GM21381 (cell line): Measurements from ENCODE around the gene POLK.
"Not testable (repeated sequence)": the region's sequence is repeated elsewhere in the genome, so short reads cannot be mapped to it uniquely, and the experiment has no call there.

Source experiments
- ATAC-seq: cut with Tn5 transposase; IDR thresholded peaks from one replicate; pipeline ENCODE4 v1.9.1; 2021; ENCODE audit warnings: mild to moderate bottlenecking, moderate library complexity; ENCODE audit not compliant: unreplicated experiment

Gene POLK

DNA sequence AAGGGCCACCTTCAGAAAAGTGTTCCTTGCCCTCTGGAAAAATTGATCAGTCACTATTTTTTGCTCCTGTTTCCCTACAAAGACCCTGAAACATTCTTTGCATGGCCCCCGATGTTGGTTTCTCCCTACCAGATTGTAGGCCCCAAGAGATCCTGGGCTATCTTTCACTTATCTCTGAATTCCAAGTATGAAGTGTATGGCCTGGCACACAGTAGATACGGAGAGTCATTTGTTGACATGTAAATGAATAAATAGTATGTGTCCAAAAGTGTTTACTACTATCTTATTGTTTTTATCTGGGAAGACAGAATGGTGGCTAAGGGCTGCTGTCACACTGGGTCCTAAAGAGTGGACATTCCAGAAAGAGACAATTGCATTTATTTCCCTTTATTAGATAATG lies 92.1 kb downstream of the POLK start:
- ATAC-seq, result no peak

- not testable (repeated sequence) for ATAC-seq
Measured at GRCh38 chr5:75607341-75607740, 95.7 kb downstream of the POLK start.

DNA sequence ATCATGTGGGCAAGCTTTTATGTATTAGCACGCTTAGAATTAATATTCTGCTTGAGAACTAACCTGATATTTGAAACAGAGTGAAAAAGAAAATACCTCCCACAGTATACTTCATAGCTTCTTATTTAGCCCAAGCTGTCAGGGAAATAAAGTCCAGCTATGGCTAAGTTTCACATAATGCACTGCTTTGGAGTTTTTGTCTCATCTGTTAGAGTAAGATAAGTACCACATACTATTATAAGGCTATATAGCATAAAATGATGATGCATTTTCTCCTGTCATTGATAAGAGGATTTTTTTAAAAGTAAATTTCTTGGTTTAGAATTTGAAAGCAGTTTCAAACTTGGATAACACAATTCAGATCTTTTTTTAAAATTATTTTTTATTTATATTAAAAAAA lies 97.2 kb downstream of the POLK start:
- no peak for ATAC-seq

GRCh38 chr5:75610201-75610600 lies 98.5 kb downstream of the POLK start:
- no peak for ATAC-seq

DNA sequence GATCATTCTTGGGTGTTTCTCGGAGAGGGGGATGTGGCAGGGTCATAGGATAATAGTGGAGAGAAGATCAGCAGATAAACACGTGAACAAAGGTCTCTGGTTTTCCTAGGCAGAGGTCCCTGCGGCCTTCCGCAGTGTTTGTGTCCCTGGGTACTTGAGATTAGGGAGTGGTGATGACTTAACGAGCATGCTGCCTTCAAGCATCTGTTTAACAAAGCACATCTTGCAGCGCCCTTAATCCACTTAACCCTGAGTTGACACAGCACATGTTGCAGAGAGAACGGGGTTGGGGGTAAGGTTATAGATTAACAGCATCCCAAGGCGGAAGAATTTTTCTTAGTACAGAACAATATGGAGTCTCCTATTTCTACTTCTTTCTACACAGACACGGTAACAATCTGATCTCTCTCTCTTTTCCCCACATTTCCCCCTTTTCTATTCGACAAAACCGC lies 99.2 kb downstream of the POLK start:
- ATAC-seq, result not testable (repeated sequence)

DNA sequence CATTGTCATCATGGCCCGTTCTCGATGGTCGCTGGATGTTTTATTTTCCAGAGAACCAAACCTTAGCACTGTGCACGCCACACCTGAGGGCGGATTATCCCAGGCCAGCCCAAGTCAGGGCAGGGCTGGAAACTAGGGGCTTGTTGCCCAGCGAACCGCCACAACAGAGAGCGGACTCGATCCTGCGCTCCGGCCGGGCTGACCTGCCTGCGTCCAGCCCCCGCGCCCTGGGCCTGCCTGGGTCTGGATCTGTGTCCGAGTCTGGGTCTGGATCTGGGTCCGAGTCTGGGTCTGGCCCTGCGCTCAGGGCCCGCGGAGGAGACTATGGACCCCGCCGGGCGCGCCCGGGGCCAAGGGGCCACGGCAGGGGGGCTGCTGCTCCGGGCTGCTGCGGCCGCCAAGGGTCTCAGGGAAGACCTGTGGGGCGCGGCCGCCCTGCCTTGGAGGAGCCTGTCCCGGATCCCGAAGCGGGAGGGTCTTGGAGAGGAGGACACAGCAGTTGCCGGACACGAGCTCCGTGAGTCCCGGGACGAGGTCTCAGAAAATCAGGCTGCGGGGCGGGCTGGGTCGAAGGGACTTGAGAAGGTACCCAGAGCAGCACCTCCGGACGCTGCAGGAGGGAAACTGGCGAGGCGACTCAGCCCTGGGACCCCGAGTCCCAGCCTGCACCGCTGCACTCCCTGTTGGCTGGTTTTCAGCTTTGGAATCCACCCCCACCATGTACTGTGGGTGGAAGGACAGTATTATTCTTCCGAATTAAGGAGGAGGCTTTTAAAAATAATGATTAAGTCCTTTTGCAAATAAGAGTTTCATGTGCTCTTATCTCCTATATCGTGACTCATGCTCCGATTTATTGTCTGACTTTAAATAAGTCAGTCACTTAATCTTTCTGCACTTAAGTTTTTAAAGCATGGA lies 99.9 kb downstream of the POLK start, which contains the start of gene ANKDD1B:
TSS of gene ANKDD1B (plus strand) at position 143 of the 915 bp plus-strand sequence. CDS start at position 325, 182 bp downstream.
- ATAC-seq, result no peak

DNA sequence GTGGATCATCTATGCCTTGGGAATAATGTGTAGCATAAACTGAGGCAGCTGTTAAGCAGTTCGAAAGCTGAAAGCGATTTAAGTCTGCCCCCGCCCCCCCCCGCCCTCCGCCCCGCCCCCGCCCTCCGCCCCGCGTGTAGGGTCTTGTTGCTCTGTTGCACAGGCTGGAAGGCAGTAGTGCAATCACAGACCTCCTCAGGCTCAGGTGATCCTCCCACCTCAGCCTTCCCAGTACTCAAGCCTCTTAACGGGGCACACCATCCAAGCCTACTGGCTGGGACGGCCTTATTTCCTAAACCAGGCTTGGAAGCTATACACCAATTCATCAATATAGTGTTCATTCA lies 100.5 kb downstream of the POLK start:
- ATAC-seq, result no peak

DNA sequence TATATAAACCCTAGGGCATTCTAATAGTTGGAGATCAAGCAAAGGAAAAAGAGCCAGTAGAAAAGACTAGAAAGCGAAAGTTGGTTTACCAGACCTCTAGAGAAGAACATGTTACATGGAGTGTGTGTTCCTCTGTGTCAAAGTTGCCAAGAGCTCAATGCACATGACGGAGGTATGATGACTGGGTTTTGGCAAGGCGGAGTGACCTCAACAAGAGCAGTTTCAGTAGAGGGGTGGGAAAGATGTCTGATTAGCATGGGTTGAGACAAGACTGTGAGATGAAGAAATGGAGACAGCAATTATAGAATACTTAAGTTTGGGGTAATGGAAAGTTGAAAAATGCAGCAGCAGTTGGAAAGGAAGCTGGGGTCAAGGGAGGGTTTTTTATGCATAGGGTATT lies 101.2 kb downstream of the POLK start:
- no peak for ATAC-seq

DNA sequence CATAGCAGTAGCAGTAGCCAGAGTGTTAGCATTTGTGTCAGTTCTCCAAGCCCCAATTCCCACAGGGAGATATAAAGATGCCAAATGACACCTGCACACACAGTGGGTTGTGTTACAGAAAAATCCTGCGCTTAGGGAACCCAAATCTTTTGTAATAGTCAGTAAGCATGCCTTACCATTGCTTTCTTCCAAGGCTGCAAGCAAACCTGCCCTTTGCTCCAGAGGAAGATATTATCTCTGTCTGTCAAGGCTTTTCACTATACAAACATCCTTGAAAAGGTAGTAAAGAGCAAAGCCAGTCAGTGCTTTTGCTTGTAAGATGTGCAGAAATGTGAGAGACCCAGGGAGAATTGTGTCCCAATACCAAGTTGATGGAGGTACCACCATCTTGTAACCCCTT lies 102.5 kb downstream of the POLK start:
- no peak for ATAC-seq

GRCh38 chr5:75616371-75616881 lies 104.7 kb downstream of the POLK start:
- no peak for ATAC-seq

- no peak for ATAC-seq
Measured at GRCh38 chr5:75616971-75617621, 105.4 kb downstream of the POLK start.

DNA sequence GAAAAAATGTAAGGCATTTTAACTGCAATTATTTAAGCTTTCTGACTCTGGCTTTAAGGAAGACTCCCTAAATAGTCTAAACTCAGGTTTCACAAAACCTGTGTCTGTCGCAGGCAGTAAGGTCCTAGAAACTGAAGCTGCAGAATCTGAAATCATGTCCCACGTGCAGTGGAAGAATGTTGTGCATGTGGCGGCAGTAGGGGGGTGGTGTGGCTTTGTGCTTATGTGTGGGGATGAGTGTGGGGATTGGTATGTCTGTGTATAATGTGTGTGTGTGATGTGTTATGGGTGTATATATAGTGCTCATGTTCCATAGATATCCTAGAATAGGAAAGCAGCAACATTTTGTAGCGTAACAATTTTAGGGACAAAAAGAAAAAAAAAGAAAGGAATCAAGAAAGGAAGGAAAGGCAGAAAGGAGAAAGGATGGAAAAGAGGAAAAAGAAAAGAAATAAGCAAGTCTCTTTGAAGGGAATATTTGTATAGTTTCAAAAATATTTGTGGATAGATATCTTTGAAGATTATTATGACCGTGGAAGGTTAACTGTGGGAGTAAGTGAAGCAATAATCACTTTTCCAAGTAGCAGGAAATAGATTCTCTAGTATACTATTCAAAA lies 106.2 kb downstream of the POLK start:
- no peak for ATAC-seq

GRCh38 chr5:75620184-75620959 lies 108.7 kb downstream of the POLK start:
- no peak for ATAC-seq

DNA sequence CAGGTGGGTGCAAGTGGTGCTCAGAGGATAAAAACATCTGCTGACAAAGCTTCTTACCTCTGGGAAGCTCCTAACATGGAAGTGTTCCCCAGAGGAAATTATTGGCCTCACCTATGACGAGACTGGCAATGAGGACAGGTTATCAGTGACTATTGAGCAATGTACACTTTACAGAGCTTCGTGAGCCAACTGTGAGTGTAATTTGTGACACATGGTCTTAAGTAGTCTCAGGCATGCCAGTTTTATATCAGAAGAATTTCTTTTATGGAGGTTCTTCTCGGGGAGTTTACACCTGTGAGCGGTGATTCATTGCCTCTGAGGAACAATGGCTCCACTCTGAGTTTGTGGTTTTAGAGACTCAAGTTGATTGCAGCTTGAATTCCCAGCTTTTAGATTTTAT lies 110.9 kb downstream of the POLK start:
- no peak for ATAC-seq

- no peak for ATAC-seq
Measured at GRCh38 chr5:75623846-75624245, 112.2 kb downstream of the POLK start.

GRCh38 chr5:75626959-75627358 lies 115.3 kb downstream of the POLK start:
- no peak for ATAC-seq

DNA sequence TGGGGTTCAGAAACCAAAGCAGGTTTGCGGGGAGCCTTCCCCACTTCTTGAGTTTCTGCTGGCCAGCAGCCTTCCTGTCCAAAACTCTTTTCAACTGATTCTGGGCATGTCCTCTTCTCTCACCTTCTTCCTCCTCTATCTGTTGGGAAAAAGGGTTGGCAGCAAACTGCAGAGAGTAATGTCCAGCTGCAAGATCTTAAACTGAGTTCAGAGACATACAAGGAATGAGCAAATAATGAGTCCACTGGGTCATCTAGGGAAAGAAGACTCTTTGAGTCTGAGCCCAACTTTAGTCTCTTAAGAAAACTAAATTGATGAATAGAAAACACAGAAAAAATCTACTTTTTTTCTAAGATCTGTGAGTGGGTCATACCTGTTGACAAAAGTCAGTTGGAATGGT lies 116.1 kb downstream of the POLK start:
- ATAC-seq, result no peak

DNA sequence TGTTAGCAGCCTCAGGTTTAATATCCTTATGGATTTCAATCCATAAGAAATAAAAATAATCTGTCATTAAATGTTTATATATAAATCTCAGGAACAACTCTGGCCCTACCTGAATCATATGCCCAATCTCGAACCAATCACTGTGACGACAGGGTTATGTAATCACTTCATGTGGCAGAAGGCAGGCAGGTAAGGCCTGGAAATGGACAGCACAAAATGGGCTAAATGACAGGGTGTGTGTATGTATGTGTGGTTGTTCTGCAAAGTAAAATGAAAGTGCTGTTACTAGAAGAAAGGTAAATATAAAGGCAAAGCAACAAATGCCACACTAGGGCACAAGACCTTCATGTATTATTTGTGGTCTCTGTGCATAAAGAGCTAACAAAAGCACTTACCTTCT lies 119.2 kb downstream of the POLK start:
- ATAC-seq, result no peak

- ATAC-seq, result no peak
Measured at GRCh38 chr5:75632321-75632720, 120.6 kb downstream of the POLK start.

GRCh38 chr5:75637949-75638348 lies 126.3 kb downstream of the POLK start:
- no peak for ATAC-seq
